HG03575 (cell line): ENCODE data around the gene ZBTB7A.

Experiments used
- ATAC-seq: cut with Tn5 transposase; IDR thresholded peaks from one replicate; pipeline ENCODE4 v1.9.1; 2021; ENCODE audit not compliant: unreplicated experiment, insufficient number of reproducible peaks, low FRiP score; ENCODE audit errors: extremely low read depth

The ZBTB7A gene

DNA sequence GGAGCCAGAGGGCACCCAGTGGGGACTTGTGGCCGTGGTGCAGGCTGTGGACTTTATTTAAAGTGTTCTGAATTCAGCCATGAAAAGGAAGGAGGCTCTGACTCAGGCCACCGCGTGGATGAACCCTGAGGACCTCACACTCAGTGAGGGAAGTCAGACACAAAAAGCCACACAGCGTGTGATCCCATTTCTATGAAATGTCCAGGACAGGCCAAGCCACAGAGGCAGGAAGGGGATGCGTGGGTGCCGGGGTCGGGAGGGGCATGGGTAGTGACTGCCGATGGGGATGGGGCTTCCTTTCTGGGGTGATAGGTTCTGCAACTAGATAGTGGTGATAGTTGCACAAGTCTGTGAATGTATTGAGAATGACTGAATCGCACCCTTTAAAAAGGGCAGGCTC is 8.7 kb upstream of the ZBTB7A start:
- no peak for ATAC-seq

DNA sequence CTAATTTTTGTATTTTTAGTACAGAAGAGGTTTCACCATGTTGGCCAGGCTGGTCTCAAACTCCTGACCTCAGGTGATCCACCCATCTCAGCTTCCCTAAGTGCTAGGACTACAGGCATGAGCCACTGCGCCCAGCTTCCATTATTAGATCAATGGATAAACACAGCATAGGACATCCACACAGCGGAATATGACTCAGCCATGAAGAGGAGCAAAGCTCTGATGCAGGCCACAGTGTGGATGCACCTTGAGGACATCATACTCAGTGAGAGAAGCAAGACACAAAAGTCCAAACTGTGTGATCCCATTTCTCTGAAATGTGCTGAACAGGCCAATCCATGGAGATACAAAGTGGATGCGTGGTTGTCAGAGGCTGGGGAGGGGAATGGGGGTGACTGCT is 4.9 kb upstream of the ZBTB7A start:
- no peak for ATAC-seq

DNA sequence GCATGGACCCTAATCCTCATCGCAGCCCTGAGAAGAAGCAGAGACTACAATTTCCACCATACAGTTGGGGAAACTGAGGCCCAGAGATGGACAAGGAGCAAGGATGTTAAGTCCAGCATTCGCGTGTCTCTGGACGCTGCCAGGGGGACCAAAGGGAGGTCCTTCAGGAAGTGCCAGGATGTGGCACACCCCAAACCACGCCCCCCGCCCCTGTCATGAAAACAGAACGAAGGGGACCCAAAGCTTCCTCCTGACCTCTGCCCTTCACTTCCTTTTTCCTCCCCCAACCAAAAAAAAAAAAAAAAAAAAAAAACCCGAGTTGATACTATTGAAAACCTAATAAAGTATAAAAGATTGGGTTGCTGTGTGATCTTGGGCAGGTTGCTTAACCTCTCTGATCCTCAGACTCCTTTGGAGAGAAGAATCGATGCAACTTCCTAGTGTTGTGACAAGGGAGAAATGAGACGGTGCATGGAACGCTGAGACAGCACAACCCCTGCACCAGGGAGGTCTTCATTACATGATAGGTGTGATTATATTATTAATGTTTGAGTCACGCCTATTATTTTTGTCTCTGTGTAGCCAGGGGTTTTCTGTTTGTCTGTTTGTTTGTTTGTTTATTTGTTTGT is 2.7 kb upstream of the ZBTB7A start:
- no peak for ATAC-seq

DNA sequence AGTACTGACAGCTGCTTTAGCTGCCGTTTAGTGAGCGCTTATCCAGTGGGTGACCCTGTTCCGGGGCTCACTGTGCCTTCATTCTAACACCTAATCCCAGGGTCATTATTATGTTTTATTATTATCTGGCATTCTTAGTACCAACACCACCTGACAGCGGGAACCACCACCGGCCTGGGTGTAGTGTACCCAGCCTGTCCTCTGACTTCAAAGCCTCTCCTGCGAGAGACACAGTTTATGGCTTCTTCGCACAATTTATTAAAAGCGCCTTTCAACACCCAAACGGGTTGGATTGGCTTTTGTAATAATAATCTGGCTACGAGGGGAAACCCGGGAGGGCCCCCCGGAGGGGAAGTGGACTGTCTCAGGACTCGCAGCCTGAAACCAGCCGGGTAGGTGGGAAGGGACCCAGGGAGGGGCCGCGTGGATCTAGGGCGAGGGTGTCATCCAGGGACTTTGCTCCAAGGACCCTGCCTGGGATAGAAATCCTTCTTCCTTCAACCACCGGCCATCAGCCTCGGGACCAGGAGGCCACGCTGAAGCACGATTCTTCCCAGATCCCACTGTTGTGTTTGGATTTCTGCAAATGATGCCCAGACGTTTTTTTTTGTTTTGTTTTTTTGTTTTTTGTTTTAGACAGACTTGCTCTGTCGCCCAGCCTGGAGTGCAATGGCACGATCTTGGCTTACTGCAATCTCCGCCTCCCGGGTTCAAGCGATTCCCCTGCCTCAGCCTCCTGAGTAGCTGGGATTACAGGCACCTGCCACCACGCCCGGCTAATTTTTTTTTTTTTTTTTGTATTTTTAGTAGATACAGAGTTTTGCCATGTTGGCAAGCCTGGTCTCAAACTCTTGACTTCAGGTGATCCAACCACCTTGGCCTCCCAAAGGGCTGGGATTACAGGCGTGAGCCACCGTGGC is 1.6 kb upstream of the ZBTB7A start:
- no peak for ATAC-seq

DNA sequence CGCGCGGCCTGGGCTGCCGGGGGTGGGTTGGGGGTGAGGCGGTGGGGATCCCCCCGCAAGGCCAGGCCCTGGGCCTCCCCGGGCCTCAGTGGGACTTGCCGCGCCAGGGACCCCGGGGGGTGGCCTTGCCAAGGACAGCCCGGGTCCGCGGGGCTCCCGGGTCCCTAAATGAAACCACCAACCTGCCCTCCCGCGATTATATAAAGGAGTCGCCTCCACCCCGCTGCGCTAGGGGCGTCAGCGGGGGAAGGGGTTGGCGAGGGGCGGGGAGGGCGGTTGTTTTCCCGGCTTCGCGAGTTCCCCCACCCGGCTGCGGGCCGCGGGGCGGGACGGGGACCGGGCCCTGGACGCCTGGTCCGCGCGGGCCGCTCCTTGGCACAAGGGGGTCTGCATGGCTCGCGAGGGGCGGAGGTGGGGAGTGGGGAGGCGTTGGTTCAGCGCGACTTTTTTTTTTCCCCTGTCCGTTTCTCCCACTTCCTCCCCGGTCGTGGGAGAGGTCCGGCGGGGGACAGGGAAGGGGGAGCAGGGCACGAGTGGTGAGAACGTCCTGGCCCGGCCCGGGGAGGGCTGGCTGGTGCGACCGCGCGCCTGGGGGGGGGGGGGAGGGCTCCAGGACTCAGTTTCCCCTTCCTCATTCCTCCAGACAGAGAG is 822 bp upstream of the ZBTB7A start:
- ATAC-seq, result no peak

DNA sequence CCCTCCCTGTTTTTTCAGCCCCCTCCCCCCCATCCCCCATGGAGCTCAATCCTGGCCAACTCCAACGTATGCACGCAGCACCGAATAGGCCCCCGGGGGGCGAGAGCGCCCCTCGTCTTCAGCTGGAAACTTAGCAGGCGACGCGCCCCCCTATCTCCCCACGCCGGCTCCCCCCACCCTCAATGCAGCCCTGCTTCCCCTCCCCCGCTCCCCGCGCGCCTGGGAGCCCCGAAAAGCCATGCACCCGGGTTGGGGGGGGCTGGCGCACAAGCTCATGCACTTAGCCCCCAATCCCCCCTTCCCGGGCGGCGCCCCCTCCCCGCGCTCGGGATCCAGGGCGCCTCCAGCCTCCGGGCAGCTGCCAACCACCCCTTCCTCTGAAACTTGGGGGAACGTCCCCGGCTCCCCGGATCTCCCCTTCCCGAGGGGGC is 508 bp downstream of the ZBTB7A start:
- no peak for ATAC-seq

DNA sequence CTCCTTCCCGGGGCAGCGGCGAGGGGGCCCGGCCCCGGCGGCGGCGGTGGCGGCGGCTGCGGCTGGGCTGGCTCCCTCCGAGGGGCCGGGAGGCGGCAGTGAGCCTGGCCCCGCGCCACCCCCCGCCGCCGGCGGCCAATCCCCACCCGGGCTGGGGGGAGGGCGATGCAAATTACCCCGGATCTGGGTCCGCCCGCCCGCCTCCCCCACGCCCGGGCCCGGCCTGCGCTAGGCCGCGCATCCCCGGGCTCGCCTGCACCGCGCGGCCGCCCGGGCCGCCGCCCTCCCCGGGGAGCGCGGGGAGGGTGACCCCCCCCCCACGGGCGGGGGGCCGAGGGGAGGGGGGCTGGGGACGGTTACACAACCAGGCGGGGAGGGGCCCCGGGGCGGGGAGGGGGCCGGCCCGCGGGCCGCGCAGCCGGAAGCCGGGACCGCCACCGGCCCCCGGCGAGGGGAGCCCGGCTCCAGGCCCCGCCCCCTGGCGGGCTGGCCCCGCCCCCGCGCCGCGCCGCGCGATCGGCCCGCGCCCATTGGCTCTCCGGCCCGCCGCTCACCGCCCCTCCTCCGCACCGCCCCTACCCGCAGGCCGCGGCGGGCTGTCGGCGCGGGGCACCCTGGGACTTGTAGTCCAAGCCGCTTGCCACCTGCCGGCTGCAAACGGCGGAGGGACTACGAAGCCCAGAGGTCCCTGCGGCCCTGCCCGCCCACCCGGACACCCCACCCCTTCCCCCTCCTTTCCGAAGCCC is 1.1 kb downstream of the ZBTB7A start:
- no peak for ATAC-seq

DNA sequence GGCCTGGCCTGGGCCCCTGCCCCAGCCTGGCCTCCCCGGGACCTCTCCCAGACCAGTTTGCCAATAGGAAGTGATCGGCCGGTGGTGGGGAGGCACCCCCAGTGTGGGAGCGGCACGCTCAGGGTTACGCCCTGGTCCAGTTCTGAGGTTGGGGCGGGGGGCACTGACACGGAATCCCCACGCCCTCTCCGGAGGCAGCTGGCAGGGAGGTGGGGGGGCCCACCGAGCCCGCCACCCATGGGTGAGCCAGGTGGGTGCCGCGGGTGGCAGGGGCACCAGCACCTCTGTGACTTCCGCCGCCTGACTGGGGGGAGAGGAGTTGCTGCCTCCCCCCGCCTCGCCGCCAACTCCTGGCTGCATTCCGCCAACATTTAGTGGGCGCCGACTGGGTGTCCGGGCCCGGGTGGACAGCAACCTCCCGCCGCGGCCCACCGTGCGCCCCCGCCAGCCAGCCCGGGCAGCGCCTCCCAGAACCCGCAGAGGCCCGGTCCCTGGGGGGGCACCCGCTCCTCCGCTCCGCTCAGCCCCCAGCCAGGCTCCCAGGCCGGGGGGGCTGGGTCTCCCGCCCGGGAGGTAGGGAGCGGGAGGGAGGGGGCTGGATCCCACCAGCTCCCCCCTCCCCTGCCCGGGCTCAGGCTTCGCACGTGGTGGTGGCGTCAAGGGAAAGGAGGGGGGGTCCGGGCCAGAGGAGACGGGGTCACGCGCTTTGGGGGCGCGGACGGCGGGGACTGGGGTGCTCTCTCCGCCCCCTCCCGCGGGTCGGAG is 2.0 kb downstream of the ZBTB7A start:
- ATAC-seq, result no peak

DNA sequence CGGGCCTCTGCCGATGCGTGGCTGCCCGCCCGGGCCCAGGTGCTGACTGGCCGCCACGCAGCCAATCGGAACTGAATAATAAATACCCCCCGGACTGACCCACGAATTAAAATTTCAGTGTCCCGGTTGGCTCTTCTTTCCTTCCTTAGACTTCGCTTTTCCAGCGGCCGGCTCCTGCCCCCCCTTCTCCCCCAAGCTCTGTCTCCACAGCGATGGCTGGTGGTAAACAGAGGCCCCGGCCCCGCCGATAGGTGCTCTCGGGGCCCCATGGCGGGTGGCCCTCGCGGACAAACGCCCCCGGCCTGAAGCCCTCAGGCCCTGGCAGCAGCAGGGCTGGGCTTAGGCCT is 2.6 kb downstream of the ZBTB7A start:
- no peak for ATAC-seq

DNA sequence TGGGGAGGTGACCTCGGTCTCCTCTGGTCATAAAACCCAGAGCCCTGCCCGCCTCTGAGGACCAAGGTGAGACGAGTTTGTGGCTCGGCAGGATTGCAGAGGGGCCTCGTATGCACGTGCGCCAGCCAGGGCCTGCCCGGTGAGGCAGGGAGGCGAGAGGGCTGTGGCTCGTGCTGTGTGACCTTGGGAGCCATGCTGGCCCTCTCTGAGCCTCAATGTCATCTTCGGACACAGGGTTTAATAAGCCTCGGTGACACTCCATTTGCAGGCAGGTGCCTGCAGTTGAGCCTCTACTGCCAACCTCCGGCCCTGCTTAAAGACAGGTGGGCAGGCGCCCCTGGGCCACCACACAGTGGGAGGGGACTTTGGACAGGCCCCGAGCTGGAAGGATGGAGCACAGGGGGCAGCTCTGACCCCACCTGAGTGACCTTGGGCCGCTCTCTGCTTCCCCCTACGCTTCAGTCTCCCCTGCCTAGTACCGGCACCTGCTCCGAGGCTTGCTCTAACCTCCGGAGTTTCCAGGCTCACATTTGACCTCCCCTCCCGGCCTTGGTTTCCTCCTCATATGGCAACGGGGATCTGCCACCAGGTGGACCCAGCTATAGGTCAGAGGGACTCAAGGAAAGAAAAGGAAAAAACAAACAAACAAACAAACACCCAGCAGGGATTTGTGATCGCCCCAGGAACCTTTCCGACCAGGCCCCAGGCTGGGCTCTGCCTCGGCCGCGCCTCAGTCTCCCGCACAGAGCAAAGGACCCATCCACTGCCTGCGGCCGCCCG is 3.1 kb downstream of the ZBTB7A start:
- no peak for ATAC-seq

DNA sequence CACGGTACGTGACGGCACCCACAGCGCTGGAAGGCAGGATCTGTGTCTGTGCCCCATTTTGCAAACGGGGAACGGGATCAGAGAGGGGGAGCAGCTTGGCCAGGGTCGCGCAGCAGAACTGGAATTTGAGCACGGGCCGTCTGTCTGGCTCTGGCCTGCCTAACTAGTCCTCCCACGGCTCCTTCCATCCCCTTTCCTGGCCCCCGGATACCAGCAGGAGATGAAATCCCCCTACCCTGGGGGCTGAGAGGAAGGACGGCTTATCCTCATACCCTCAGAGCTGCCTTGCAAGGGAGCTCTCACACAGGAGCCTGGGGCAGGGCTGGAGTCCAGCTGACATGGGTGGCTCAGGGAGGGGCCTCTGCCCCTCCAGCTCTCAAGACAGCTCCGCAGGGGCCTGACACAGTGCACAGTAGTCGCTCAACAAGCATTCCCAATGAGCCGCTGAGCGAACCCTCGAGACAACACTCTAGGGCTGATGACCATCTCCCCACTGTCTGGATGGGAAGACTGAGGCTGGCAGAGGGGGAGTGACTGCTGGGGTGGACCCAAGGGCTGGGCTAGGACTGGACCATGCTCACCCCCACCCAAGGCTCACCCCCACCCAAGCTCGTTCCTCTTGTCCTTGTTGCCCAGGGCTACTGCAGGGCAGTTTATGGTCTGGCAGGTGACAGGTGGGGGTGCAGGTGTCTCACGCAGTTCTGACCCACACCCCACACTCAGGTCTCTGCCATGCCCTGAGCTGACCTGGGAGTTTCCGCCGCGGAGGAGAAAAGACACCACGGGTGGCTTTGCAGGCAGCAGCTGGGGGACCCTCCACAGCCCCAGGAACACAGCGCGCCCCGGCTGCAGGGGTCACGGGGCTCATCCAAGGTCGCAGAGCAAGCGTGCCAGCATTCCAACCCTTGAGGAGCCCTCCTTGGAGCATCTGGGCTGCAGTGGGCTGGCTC is 4.0 kb downstream of the ZBTB7A start:
- no peak for ATAC-seq

DNA sequence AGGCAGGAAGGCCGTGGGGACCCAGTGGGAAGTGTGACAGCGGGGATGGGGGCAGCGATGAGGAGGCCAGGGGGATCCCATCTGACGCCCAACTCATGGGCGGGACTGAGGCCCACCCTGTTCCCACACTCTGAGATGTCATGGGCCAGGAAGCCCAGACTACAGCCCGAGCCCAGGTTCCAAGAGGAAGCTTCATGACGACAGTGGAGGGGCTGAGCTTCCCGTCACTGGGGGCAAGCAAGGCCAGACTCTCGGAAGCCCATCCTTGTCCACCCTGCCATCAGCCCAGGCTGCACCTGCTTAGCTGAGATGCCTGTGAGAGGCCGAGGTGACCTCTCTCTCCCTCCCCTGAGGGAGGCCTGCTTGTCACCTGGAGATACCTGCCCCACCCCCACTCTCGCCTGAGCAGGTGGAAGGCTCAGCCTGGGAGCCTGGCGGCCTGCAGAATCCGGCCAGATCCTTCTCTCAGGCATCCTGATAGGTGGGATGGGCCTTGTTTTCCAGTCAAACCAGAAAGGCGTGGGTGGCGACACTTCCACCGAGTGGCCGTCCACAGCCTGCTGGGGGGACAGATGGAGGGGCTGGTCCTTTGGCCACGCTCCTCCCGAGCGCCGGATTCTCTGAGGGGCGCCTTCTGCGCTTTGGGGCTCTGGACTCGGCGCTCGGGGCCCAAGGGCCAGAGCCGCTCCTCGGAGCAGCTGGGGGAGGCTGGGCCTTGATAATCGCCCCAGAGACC is 4.8 kb downstream of the ZBTB7A start:
- ATAC-seq, result no peak

DNA sequence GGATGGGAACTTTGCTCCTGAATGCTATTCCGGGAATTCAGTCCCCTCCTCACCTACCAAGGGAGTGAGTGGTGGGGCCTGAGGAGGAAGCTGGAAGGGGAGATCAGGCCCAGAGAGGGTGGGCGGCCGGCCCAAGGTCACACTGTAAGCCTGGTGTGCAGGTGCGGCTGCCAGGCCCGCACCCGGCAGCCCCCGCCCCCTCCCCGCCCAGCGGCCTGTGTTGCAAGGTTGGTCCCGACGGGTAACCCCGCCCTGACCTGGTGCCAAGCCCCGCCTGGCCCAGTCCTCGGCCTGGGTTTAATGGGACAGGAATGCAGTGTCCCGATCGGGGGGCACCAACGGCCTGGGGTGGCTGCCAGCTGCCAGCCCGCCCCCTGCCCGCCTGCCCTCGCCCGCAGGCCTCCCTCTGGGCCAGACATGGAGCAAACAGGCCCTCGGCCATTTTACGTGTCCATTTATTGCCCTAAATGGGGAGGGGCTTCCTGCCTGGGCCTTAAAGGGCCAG is 5.5 kb downstream of the ZBTB7A start:
- ATAC-seq, result no peak

DNA sequence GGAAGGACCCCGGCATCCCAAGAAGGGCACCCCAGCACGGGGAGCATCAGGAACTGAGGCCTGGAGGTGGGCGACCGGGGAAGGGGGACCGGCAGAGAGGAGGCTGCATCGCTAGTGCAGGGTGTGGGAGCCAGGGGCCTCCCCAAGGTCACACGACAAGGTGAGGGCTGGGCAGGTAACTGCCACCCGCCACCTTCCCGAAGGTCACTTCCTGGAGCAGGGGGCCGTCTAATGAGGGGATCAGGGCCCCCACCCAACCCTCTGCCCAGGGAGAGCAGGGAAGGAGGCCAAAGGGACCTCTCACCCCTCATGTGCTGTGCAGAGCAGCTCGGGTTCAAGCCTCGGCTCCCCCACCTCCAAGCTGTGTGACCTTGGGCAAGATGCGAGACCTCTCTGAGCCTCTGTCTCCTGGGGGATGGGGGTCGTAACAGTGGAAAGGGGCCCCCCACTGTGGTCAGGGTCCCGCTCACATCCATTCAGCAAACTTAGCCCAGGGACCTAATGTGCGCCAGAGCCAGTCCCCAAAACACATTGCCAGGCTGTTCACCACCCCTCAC is 6.0 kb downstream of the ZBTB7A start:
- no peak for ATAC-seq

DNA sequence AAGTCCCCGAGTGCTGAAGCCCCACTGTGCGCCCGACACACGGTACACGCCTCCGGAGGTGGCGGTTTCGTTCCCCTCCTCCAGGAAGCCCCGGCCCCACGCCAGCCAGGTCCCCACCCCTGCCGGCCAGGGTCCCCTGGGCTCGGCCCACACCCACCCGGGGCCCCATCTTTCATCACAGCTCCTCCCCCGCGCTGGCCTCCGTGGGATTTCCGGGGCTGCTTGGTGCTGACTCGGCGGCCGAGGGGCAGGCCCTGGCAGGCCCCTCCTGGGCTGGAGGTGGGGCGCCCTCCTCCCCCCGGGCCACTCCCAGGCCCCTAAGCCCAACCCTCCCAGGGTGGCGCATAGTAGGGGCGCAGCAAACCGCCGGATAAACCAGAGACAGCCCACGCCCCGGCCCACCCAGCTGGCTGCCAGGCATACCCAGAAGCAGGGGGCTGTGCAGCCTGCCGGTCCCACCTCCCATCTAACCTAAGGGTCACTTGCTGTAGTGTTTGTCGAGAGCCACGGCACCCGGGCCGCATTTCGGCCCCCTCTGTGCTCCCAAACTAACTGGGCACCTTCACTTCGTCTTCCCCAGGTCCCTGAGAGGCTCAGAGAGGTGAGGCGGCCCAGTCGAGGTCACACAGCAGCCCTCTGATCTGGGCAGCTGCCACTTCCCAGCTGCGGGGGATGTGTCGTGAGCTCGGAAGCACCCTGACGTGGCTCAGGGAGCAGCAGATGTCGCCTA is 6.6 kb downstream of the ZBTB7A start:
- ATAC-seq, result no peak
